GM10248 (cell line): Measurements from ENCODE around the gene COL16A1.

ENCODE experiments used
- CTCF ChIA-PET: fragments of 300-600 bp; sonication (Branson Sonifier 250); formaldehyde crosslinking; extraction: SDS; loops from one replicate; lab custom pipeline; 2021; ENCODE audit warnings: antibody characterized with exemption; lab: Yijun Ruan, JAX
- POLR2A ChIA-PET: fragments of 350-650 bp; sonication (Branson Sonifier 250); formaldehyde crosslinking; extraction: SDS; loops from one replicate; lab custom pipeline; 2020; ENCODE audit warnings: antibody characterized with exemption; lab: Yijun Ruan, JAX
- DNase-seq: peaks from one replicate; pipeline ENCODE4 v3.0.0; 2012; ENCODE audit errors: extremely low spot score
- CTCF ChIP-seq: IDR thresholded peaks from 2 replicates; pipeline ENCODE4 v1.5.1; 2012; ENCODE audit warnings: mild to moderate bottlenecking, low read depth; ENCODE audit errors: extremely low read depth, missing control alignments, control extremely low read depth

Gene COL16A1

GRCh38 chr1:31644560-31645273 lies 59.1 kb downstream of the COL16A1 start, which contains the start of gene PEF1:
TSS of gene PEF1 (minus strand) at chr1:31644876. CDS start at chr1:31644864, 12 bp downstream.
- POLR2A ChIA-PET: no interaction called here
- TF ChIP-seq CTCF: no peak
- CTCF ChIA-PET: interaction anchor here (0.7 to 4.7 kb wide), 11 partner anchors 10 to 145 kb away, joined by 3 to 21 read pairs (median 4); no protein-coding TSS in a partner anchor

GRCh38 chr1:31643976-31644559 lies 59.7 kb downstream of the COL16A1 start:
- no peak for TF ChIP-seq CTCF
- ChIA-PET CTCF (interaction anchor here (0.8 to 4.7 kb wide), 6 partner anchors 10 to 145 kb away, joined by 3 to 21 read pairs (median 6); no protein-coding TSS in a partner anchor), POLR2A (no interaction called here)
- no peak for DNase-seq

More at GRCh38 chr1:31644560-31645273, 59.1 kb downstream of the COL16A1 start, which contains the start of gene PEF1:
- DNase-seq: peak; percentile 100

- ChIA-PET CTCF (interaction anchor here (1.2 to 4.7 kb wide), 5 partner anchors 9 to 78 kb away, joined by 3 to 21 read pairs (median 4); no protein-coding TSS in a partner anchor), POLR2A (no interaction called here)
- TF ChIP-seq CTCF: no peak
Measured at GRCh38 chr1:31642897-31643296, 60.9 kb downstream of the COL16A1 start.

GRCh38 chr1:31642366-31642765 lies 61.5 kb downstream of the COL16A1 start:
- CTCF ChIA-PET: interaction anchor here (1.2 to 4.7 kb wide), 4 partner anchors 8 to 77 kb away, joined by 3 to 21 read pairs (median 4); no protein-coding TSS in a partner anchor
- POLR2A ChIA-PET: interaction anchor here (0.5 kb wide), 1 partner anchor 35 kb away, joined by 3 read pairs; no protein-coding TSS in a partner anchor
- TF ChIP-seq CTCF: no peak
- DNase-seq: no peak

More at GRCh38 chr1:31642897-31643296, 60.9 kb downstream of the COL16A1 start:
- no peak for DNase-seq

- DNase-seq: no peak
- no peak for TF ChIP-seq CTCF
- ChIA-PET CTCF (interaction anchor here (1.1 to 4.7 kb wide), 2 partner anchors 7 to 22 kb away, joined by 4 to 21 read pairs; no protein-coding TSS in a partner anchor), POLR2A (no interaction called here)
Measured at GRCh38 chr1:31640964-31641363, 62.9 kb downstream of the COL16A1 start.

- CTCF ChIA-PET: interaction anchor here (1.1 to 1.6 kb wide), 3 partner anchors 11 to 52 kb away, joined by 3 to 9 read pairs (median 3); no protein-coding TSS in a partner anchor
- no peak for DNase-seq
- POLR2A ChIA-PET: no interaction called here
- no peak for TF ChIP-seq CTCF
Measured at GRCh38 chr1:31640179-31640578, 63.6 kb downstream of the COL16A1 start.
